Lower lobe of right lung (tissue), 2 donors: Measurements from ENCODE around the gene XRCC6. TPM values are rescaled to one million over a fixed set of nuclear protein-coding genes. Genes with fewer than 3 reads are reported as not detected.

ENCODE experiments used
- ATAC-seq, 2 donors: fragments of 200-7000 bp; cut with Tn5 transposase; one replicate each; pipeline ENCODE4 v1.9.1; 2020 to 2022; ENCODE audit warnings: mild to moderate bottlenecking in 2 of 2, moderate library complexity in 2 of 2
- DNase-seq: peaks from one replicate; pipeline ENCODE4 v3.0.0-alpha.2; 2020
- H3K27ac ChIP-seq: fragments of 200-600 bp; one replicate; pipeline ENCODE4 v1.8.0; 2022
- H3K27me3 ChIP-seq: fragments of 200-600 bp; one replicate; pipeline ENCODE4 v1.8.0; 2022; ENCODE audit warnings: low read depth
- H3K36me3 ChIP-seq: fragments of 200-600 bp; one replicate; pipeline ENCODE4 v1.8.0; 2022; ENCODE audit warnings: mild to moderate bottlenecking
- H3K4me1 ChIP-seq: fragments of 200-600 bp; one replicate; pipeline ENCODE4 v1.8.0; 2022
- H3K4me3 ChIP-seq: fragments of 200-600 bp; one replicate; pipeline ENCODE4 v1.8.0; 2022; ENCODE audit warnings: mild to moderate bottlenecking
- H3K9me3 ChIP-seq: fragments of 200-600 bp; one replicate; pipeline ENCODE4 v1.8.0; 2022
- intact Hi-C: fragments of 100-400 bp; cut with DNase I; formaldehyde crosslinking; loops from one replicate; pipeline ENCODE4 v1.11.0; 2022
- total RNA-seq: library from RNA; stranded (reverse); fragmentation: NEBNext Ultra II Directional; extraction: Animal tissue kit (Norgen Biotek cat#: 25700); gene quantifications from one replicate; pipeline ENCODE4 v1.2.1, GENCODE V29; 2021
- TF ChIP-seq, protein P1 (sequence below): fragments of 200-600 bp; IDR thresholded peaks from one replicate; pipeline ENCODE4 v1.8.0; 2022; ENCODE audit warnings: antibody characterized with exemption, mild to moderate bottlenecking
- donor health status: DM: no; HTN: yes; CAD: no; lungs with severe emphysema.

XRCC6 gene
- total RNA-seq, 1 donor from 2014 or later = 162 TPM

DNA sequence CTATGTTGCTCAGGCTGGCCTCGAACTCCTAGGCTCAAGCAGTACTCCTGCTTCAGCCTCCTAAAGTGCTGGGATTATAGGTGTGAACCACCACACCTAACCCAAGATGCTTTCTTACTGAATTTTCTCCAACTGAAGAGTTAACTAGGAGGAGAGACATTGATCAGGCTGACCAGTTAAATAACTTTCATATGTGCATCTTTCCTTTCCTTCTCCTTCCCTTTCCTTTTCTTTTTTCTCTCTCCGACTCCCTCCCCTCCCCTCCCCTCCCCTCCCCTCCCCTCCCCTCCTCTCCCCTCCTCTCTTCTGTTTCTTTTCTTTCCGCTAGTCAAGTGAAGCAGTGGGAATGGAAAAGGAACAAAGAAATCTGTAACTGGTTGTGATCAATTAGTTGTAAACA lies 26.7 kb downstream of the XRCC6 start:
- ATAC-seq = no peak
- TF ChIP-seq, protein P1, sequence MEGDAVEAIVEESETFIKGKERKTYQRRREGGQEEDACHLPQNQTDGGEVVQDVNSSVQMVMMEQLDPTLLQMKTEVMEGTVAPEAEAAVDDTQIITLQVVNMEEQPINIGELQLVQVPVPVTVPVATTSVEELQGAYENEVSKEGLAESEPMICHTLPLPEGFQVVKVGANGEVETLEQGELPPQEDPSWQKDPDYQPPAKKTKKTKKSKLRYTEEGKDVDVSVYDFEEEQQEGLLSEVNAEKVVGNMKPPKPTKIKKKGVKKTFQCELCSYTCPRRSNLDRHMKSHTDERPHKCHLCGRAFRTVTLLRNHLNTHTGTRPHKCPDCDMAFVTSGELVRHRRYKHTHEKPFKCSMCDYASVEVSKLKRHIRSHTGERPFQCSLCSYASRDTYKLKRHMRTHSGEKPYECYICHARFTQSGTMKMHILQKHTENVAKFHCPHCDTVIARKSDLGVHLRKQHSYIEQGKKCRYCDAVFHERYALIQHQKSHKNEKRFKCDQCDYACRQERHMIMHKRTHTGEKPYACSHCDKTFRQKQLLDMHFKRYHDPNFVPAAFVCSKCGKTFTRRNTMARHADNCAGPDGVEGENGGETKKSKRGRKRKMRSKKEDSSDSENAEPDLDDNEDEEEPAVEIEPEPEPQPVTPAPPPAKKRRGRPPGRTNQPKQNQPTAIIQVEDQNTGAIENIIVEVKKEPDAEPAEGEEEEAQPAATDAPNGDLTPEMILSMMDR = no peak
- no peak overlapping the region for H3K27ac ChIP-seq
- H3K4me1 ChIP-seq = no peaks in the 10 kb centered on the region
- intact Hi-C loops = no loop called here
- no peak for DNase-seq
- peaks cover 98% of the 10 kb centered on the region for H3K36me3 ChIP-seq
- H3K27me3 ChIP-seq = no peaks in the 10 kb centered on the region
- H3K9me3 ChIP-seq = no peaks in the 10 kb centered on the region
- H3K4me3 ChIP-seq = no peak overlapping the region

DNA sequence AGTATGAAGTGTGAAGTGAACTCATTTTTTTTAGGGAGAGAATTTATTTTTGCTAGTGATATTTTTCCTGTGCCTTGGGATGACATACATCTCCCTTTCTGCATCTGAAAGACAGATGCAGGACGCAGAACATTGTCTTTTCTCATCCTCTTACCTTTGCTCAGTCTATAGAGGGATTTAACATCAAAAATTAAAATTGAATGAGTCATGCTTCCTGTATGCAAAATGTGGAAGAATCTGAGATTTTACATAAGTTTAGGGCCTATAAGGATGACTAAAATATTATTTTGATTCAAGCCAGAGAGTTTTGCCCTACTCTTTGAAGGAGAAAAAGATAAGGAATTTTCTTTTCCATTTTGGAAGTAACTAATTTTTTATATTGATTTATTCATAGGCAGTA lies 27.3 kb downstream of the XRCC6 start:
- TF ChIP-seq, protein P1 = no peak
- no peak for DNase-seq
- no peaks in the 10 kb centered on the region for H3K4me1 ChIP-seq
- no peak overlapping the region for H3K27ac ChIP-seq
- no peak for ATAC-seq
- intact Hi-C loops = no loop called here
- no peaks in the 10 kb centered on the region for H3K9me3 ChIP-seq
- H3K4me3 ChIP-seq = no peak overlapping the region
- no peaks in the 10 kb centered on the region for H3K27me3 ChIP-seq
- H3K36me3 ChIP-seq = peaks cover 98% of the 10 kb centered on the region

DNA sequence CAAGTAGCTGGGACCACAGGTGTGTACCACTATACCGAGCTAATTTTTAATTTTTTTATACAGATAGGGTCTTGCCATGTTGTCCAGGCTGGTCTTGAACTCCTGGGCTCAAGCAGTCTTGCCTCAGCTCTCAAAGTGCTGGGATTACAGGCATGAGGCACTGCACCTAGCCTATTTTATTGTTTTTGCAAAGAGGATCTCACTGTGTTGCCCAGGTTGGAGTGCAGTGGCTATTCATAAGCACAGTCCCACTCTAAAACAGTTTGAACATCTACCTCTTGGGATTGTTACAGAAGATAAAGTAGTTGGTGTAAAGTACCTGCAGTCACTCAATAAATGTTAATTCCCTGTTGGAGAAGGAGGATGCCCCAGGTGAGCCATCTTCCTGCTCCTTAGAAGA lies 29.1 kb downstream of the XRCC6 start:
- Histone ChIP-seq H3K36me3 (peaks cover 99% of the 10 kb centered on the region), H3K27me3 (no peaks in the 10 kb centered on the region), H3K27ac (no peak overlapping the region), H3K4me3 (no peak overlapping the region), H3K9me3 (no peaks in the 10 kb centered on the region), H3K4me1 (no peaks in the 10 kb centered on the region)
- DNase-seq (no peak), ATAC-seq (no peak)
- intact Hi-C loops = no loop called here
- TF ChIP-seq, protein P1 = no peak

DNA sequence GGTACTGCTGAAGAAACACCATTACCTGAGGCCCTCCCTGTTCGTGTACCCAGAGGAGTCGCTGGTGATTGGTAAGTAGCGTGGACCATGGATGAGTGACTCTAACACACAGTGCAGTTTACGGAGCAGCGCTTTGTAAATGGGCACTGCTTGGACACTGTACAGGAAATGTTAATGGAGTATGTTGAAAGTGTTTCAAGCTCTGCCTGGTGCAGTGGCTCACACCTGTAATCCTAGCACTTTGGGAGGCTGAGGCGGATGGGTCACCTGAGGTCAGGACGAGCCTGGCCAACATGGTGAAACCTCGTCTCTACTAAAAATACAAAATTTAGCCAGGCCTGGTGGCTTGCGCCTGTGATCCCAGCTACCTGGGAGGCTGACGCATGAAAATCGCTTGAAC lies 29.7 kb downstream of the XRCC6 start:
- Histone ChIP-seq H3K4me1 (no peaks in the 10 kb centered on the region), H3K4me3 (no peak overlapping the region), H3K9me3 (no peaks in the 10 kb centered on the region), H3K27me3 (no peaks in the 10 kb centered on the region), H3K36me3 (peaks cover 99% of the 10 kb centered on the region), H3K27ac (no peak overlapping the region)
- intact Hi-C loops = no loop called here
- TF ChIP-seq, protein P1 = no peak
- no peak for DNase-seq
- ATAC-seq = no peak

GRCh38 chr22:41654322-41654721 lies 33.2 kb downstream of the XRCC6 start:
- TF ChIP-seq, protein P1 = no peak
- DNase-seq (no peak), ATAC-seq (no peak)
- no peaks in the 10 kb centered on the region for H3K27me3 ChIP-seq
- no peak overlapping the region for H3K4me3 ChIP-seq
- no peaks in the 10 kb centered on the region for H3K4me1 ChIP-seq
- intact Hi-C loops = no loop called here
- H3K9me3 ChIP-seq = no peaks in the 10 kb centered on the region
- peaks cover 100% of the 10 kb centered on the region for H3K36me3 ChIP-seq
- no peak overlapping the region for H3K27ac ChIP-seq

GRCh38 chr22:41656556-41656955 lies 35.5 kb downstream of the XRCC6 start:
- no peak for DNase-seq
- Histone ChIP-seq H3K9me3 (no peaks in the 10 kb centered on the region), H3K27me3 (no peaks in the 10 kb centered on the region), H3K4me3 (no peak overlapping the region), H3K4me1 (no peaks in the 10 kb centered on the region), H3K27ac (no peak overlapping the region), H3K36me3 (peaks cover 100% of the 10 kb centered on the region)
- TF ChIP-seq, protein P1 = no peak
- no peak for ATAC-seq
- intact Hi-C loops = no loop called here
